ENCODE results near the gene CDCA7L. TPM values are rescaled to one million over a fixed set of nuclear protein-coding genes. Genes with fewer than 3 reads are reported as not detected.

Gene CDCA7L
- total RNA-seq, 5 donors from 2014 or later (not counting 1 experiment from before 2014, with no cell fraction given), result 11.8 to 31.1 (median 21.4) TPM

DNA sequence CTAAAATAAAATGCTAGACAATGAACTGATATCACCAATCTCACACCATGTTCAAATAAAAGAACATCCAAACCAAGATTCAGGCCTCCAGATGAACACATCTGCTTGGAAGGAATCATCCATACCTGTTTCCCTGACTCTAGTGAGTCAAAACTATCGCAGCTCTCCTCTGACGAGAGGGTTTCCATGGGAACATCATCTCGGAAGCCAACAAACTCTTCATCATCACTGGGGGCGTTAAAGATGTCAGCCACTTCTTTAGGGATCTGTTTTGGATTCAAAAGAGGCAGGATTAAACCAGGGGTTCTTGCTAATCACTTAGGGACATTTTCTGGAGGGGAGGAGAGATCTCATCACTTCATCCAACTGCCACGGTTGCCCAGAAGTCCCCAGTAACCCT lies 29.1 kb downstream of the CDCA7L start:
- H3K4me1 ChIP-seq (ENCODE audit: control insufficient read depth in 1 of 2, extremely low read depth in 1 of 2, insufficient read depth in 2 of 2, low read length in 2 of 2), result no peaks in the 10 kb centered on the region
- WGBS (ENCODE audit: insufficient coverage), result 43% methylated on average over 1 of the region's 5 CpGs
- ChIA-PET CTCF (no interaction called here), POLR2A (no interaction called here)
- Mint-ChIP-seq H3K27me3 (no peaks in the 10 kb centered on the region), H3K36me3 (peaks cover 19% of the 10 kb centered on the region), H3K4me1 (peaks cover 0 to 5% (median 0%) of the 10 kb centered on the region in 3 donors), H3K9me3 (no peaks in the 10 kb centered on the region), H3K27ac (no peak overlapping the region), H3K4me3 (no peak overlapping the region)
- H3K4me3 ChIP-seq (ENCODE audit: control insufficient read depth in 1 of 2, extremely low read depth in 1 of 2, low read length in 1 of 2), result no peak overlapping the region
- H3K36me3 ChIP-seq (ENCODE audit: control insufficient read depth in 2 of 2, extremely low read depth in 1 of 2, insufficient read depth in 1 of 2, low read length in 1 of 2), result peaks cover 3 to 7% of the 10 kb centered on the region in 2 donors
- ATAC-seq (replicated peaks in 1 of 4) (no peak), DNase-seq (no peak)
- H3K27me3 ChIP-seq (replicated peaks in 1 of 2; ENCODE audit: control insufficient read depth in 2 of 2, extremely low read depth in 1 of 2, insufficient read depth in 2 of 2, low read length in 1 of 2), result no peaks in the 10 kb centered on the region
- H3K27ac ChIP-seq (ENCODE audit: low read length), result no peak overlapping the region
- no peaks in the 10 kb centered on the region for H3K9me3 ChIP-seq

DNA sequence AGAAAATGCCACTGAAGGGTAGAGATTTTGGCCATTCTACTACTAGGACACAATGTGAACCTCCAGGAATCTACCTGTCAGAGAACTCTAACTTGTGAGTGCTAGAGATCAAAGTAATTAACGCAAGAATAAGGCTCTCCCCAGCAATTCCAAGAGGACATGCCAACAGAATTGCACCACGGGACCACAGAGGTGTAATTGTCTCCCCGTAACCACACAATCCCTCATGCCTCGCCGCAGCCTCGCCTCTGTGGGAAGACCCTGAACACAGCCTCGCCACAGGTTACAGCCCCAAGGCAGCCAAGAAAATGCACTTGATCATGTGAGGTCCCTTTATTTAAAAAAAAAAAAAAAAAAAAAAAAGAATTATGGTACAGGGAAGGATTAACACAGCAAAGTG lies 29.5 kb downstream of the CDCA7L start:
- DNase-seq, result no peak
- Histone ChIP-seq H3K27me3 (replicated peaks in 1 of 2; ENCODE audit: control insufficient read depth in 2 of 2, extremely low read depth in 1 of 2, insufficient read depth in 2 of 2, low read length in 1 of 2) (no peaks in the 10 kb centered on the region), H3K27ac (ENCODE audit: low read length) (no peak overlapping the region), H3K4me1 (ENCODE audit: control insufficient read depth in 1 of 2, extremely low read depth in 1 of 2, insufficient read depth in 2 of 2, low read length in 2 of 2) (no peaks in the 10 kb centered on the region), H3K36me3 (ENCODE audit: control insufficient read depth in 2 of 2, extremely low read depth in 1 of 2, insufficient read depth in 1 of 2, low read length in 1 of 2) (peaks cover 3 to 7% of the 10 kb centered on the region in 2 donors), H3K9me3 (no peaks in the 10 kb centered on the region), H3K4me3 (ENCODE audit: control insufficient read depth in 1 of 2, extremely low read depth in 1 of 2, low read length in 1 of 2) (no peak overlapping the region)
- Mint-ChIP-seq H3K9me3 (no peaks in the 10 kb centered on the region), H3K4me1 (peaks cover 0 to 5% (median 0%) of the 10 kb centered on the region in 3 donors), H3K27me3 (no peaks in the 10 kb centered on the region), H3K36me3 (peaks cover 19% of the 10 kb centered on the region), H3K27ac (no peak overlapping the region), H3K4me3 (no peak overlapping the region)
- CTCF ChIA-PET, result no interaction called here
- no peak for ATAC-seq (replicated peaks in 1 of 4)
- no CpG with 5 or more reads among the region's 7 CpGs for WGBS (ENCODE audit: insufficient coverage)
- POLR2A ChIA-PET, result no interaction called here

DNA sequence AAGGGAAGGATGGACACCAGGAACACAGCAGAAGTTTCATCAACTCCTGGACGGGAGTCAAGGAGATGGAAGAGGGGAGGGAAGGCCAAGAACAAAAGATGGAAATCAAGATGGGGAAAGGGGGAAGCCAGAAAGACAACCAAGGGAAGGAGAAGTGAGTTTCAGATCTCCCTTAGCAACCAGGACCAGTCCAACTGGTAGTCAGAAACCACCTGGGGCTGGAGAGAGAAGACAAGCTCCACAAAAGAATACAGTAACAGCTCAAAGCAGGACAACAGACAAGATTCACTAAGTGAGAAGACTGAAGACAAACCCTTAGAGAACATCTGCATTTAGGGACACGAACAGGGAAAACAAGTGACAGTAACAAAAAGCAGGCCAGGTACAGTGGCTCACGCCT lies 30.6 kb downstream of the CDCA7L start:
- H3K4me1 ChIP-seq (ENCODE audit: control insufficient read depth in 1 of 2, extremely low read depth in 1 of 2, insufficient read depth in 2 of 2, low read length in 2 of 2), result no peaks in the 10 kb centered on the region
- no peak overlapping the region for H3K4me3 Mint-ChIP-seq
- no peak for ATAC-seq (replicated peaks in 1 of 4)
- H3K27me3 ChIP-seq (replicated peaks in 1 of 2; ENCODE audit: control insufficient read depth in 2 of 2, extremely low read depth in 1 of 2, insufficient read depth in 2 of 2, low read length in 1 of 2), result no peaks in the 10 kb centered on the region
- H3K9me3 ChIP-seq, result no peaks in the 10 kb centered on the region
- ChIA-PET CTCF (no interaction called here), POLR2A (no interaction called here)
- no peaks in the 10 kb centered on the region for H3K9me3 Mint-ChIP-seq
- H3K36me3 ChIP-seq (ENCODE audit: control insufficient read depth in 2 of 2, extremely low read depth in 1 of 2, insufficient read depth in 1 of 2, low read length in 1 of 2), result peaks cover 3 to 7% of the 10 kb centered on the region in 2 donors
- H3K27ac ChIP-seq (ENCODE audit: low read length), result no peak overlapping the region
- H3K4me3 ChIP-seq (ENCODE audit: control insufficient read depth in 1 of 2, extremely low read depth in 1 of 2, low read length in 1 of 2), result no peak overlapping the region
- WGBS (ENCODE audit: insufficient coverage), result 100% methylated on average over 2 of the region's 3 CpGs
- H3K4me1 Mint-ChIP-seq, result peaks cover 0 to 2% (median 0%) of the 10 kb centered on the region in 3 donors
- no peaks in the 10 kb centered on the region for H3K27me3 Mint-ChIP-seq
- peaks cover 19% of the 10 kb centered on the region for H3K36me3 Mint-ChIP-seq
- no peak overlapping the region for H3K27ac Mint-ChIP-seq
- DNase-seq, result no peak

DNA sequence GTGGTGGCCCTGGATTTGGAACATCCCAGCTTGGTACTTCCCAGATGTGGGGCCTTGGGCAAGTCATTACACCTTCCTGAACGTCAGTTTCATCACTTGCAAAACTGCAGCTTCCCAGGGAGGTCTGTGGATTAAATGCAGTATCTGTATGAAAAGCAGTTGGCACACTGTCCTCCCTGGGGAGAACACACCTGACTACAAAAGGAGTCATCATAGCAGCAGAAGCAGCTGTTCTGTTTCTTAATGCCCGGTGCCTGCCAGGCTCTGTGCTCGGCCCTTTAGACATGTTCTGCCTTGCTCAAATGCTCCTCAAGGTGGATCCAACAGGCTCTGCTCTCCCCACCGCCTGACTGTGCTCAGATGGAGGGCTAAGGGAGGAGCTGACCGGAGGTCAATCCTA lies 31.0 kb downstream of the CDCA7L start:
- H3K4me1 ChIP-seq (ENCODE audit: control insufficient read depth in 1 of 2, extremely low read depth in 1 of 2, insufficient read depth in 2 of 2, low read length in 2 of 2), result no peaks in the 10 kb centered on the region
- no peak overlapping the region for H3K27ac ChIP-seq (ENCODE audit: low read length)
- H3K4me3 ChIP-seq (ENCODE audit: control insufficient read depth in 1 of 2, extremely low read depth in 1 of 2, low read length in 1 of 2), result no peak overlapping the region
- CTCF ChIA-PET, result no interaction called here
- H3K36me3 Mint-ChIP-seq, result peaks cover 19% of the 10 kb centered on the region
- POLR2A ChIA-PET, result no interaction called here
- 95% methylated on average over 4 of the region's 5 CpGs for WGBS (ENCODE audit: insufficient coverage)
- no peak overlapping the region for H3K4me3 Mint-ChIP-seq
- H3K9me3 ChIP-seq, result no peaks in the 10 kb centered on the region
- H3K27me3 ChIP-seq (replicated peaks in 1 of 2; ENCODE audit: control insufficient read depth in 2 of 2, extremely low read depth in 1 of 2, insufficient read depth in 2 of 2, low read length in 1 of 2), result no peaks in the 10 kb centered on the region
- DNase-seq, result no peak
- ATAC-seq (replicated peaks in 1 of 4), result no peak
- no peaks in the 10 kb centered on the region for H3K27me3 Mint-ChIP-seq
- H3K27ac Mint-ChIP-seq, result no peak overlapping the region
- peaks cover 3 to 7% of the 10 kb centered on the region in 2 donors for H3K36me3 ChIP-seq (ENCODE audit: control insufficient read depth in 2 of 2, extremely low read depth in 1 of 2, insufficient read depth in 1 of 2, low read length in 1 of 2)
- H3K4me1 Mint-ChIP-seq, result peaks cover 0 to 2% (median 0%) of the 10 kb centered on the region in 3 donors
- no peaks in the 10 kb centered on the region for H3K9me3 Mint-ChIP-seq

DNA sequence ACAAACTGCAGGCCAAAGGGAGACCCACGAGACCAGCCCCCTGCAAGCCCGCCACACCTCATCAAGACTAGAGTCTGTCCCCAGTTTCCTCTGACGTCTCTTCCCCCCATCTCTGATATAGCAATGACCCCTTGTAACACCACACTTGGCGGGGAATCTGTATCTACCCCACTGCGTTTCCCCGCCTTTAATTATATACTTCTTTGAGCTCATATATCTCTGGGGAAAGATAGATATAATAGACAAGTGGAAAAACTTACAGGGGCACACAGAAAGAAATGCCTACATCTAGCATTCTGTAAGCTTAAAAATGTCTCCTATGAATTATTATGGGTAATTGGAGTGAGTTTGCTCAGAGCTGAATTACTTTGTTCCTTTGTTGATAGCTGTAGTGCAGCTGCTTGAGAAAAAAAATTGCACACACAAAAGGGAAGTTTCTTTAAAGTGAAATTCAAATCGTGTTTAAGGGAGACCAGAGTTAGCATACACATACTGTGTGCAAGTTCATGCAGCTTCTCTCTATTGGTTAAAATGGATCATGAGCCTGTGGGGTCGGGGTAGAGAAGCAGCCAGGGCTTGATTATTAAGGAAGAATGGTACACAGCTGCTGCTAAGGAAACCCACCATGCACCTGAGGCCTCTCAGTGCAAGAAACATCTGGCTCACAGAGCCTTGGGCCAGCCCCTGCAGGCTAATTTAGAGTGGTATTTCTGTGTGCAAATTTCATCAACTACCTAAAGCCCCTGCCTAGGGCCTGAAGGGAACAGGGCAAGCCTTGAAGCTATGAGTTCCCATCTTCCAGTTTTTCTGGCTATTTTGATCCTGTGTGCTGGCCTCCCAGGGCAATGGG lies 32.5 kb downstream of the CDCA7L start:
- Mint-ChIP-seq H3K4me3 (no peak overlapping the region), H3K4me1 (no peaks in the 10 kb centered on the region), H3K36me3 (peaks cover 30% of the 10 kb centered on the region), H3K27ac (no peak overlapping the region), H3K9me3 (no peaks in the 10 kb centered on the region), H3K27me3 (no peaks in the 10 kb centered on the region)
- Histone ChIP-seq H3K36me3 (ENCODE audit: control insufficient read depth in 2 of 2, extremely low read depth in 1 of 2, insufficient read depth in 1 of 2, low read length in 1 of 2) (peaks cover 3 to 11% of the 10 kb centered on the region in 2 donors), H3K4me3 (ENCODE audit: control insufficient read depth in 1 of 2, extremely low read depth in 1 of 2, low read length in 1 of 2) (no peak overlapping the region), H3K4me1 (ENCODE audit: control insufficient read depth in 1 of 2, extremely low read depth in 1 of 2, insufficient read depth in 2 of 2, low read length in 2 of 2) (no peaks in the 10 kb centered on the region), H3K9me3 (no peaks in the 10 kb centered on the region), H3K27ac (ENCODE audit: low read length) (no peak overlapping the region), H3K27me3 (replicated peaks in 1 of 2; ENCODE audit: control insufficient read depth in 2 of 2, extremely low read depth in 1 of 2, insufficient read depth in 2 of 2, low read length in 1 of 2) (no peaks in the 10 kb centered on the region)
- WGBS (ENCODE audit: insufficient coverage), result 38% methylated on average over 2 of the region's 8 CpGs
- ChIA-PET CTCF (interaction anchor here in 1 of 2 donors (0.8 kb wide), 1 partner anchor 15 kb away, joined by 3 read pairs; no protein-coding TSS in a partner anchor), POLR2A (no interaction called here)
- no peak for ATAC-seq (replicated peaks in 1 of 4)
- no peak for DNase-seq

DNA sequence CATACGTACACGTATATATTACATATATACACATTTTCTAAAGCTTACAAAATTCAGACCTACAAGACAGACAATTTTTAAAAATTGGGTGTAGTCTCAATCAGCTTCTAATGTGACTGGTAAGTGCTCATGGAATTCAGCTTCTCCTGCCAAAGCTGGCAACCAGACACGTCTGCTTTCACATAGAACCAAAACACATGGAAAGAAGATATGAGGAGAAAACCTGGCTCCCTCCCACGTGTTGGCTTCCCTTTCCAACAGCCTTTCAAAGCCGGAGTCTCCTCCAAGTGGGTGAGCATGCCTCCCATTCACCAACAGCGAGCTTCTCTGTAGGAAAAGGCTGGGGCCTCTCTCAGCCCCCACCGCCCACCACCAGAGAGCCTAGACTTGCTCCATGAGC lies 33.4 kb downstream of the CDCA7L start:
- Mint-ChIP-seq H3K4me3 (no peak overlapping the region), H3K27me3 (no peaks in the 10 kb centered on the region), H3K36me3 (peaks cover 32% of the 10 kb centered on the region), H3K9me3 (no peaks in the 10 kb centered on the region), H3K27ac (no peak overlapping the region), H3K4me1 (no peaks in the 10 kb centered on the region)
- no peak overlapping the region for H3K27ac ChIP-seq (ENCODE audit: low read length)
- H3K27me3 ChIP-seq (replicated peaks in 1 of 2; ENCODE audit: control insufficient read depth in 2 of 2, extremely low read depth in 1 of 2, insufficient read depth in 2 of 2, low read length in 1 of 2), result no peaks in the 10 kb centered on the region
- no peaks in the 10 kb centered on the region for H3K9me3 ChIP-seq
- H3K4me3 ChIP-seq (ENCODE audit: control insufficient read depth in 1 of 2, extremely low read depth in 1 of 2, low read length in 1 of 2), result no peak overlapping the region
- no peaks in the 10 kb centered on the region for H3K4me1 ChIP-seq (ENCODE audit: control insufficient read depth in 1 of 2, extremely low read depth in 1 of 2, insufficient read depth in 2 of 2, low read length in 2 of 2)
- ChIA-PET CTCF (no interaction called here), POLR2A (no interaction called here)
- 100% methylated on average over 3 of the region's 7 CpGs for WGBS (ENCODE audit: insufficient coverage)
- no peak for ATAC-seq (replicated peaks in 1 of 4)
- no peak for DNase-seq
- peaks cover 3 to 13% of the 10 kb centered on the region in 2 donors for H3K36me3 ChIP-seq (ENCODE audit: control insufficient read depth in 2 of 2, extremely low read depth in 1 of 2, insufficient read depth in 1 of 2, low read length in 1 of 2)

Data from T-cell (primary cell).